HL-60 (cell line): Measurements from ENCODE around the gene PDGFC.

Experiments used
- CTCF ChIP-seq: IDR thresholded peaks from one replicate; pipeline ENCODE4 v1.5.1; 2011; ENCODE audit warnings: low read length, control low read depth, inconsistent platforms; ENCODE audit not compliant: insufficient read depth
- POLR2AphosphoS5 ChIP-seq: IDR thresholded peaks from 2 replicates; pipeline ENCODE4 v1.6.1; 2012; ENCODE audit warnings: low read depth
- REST ChIP-seq: IDR thresholded peaks from 2 replicates; pipeline ENCODE4 v1.6.1; 2012; ENCODE audit warnings: low read depth; ENCODE audit not compliant: insufficient replicate concordance

- TF ChIP-seq CTCF, result no peak
- no peak for TF ChIP-seq POLR2AphosphoS5
- TF ChIP-seq REST, result no peak
Observed at GRCh38 chr4:156934259-156934635, 37.4 kb downstream of the PDGFC start.
